OCI-LY1 (cell line): ENCODE results near the gene VIL1.
A peak's percentile ranks its signal among the peaks of the same experiment; 100 is the strongest.

ENCODE experiments used
- H2AFZ ChIP-seq: fragments of 200-600 bp; sonication (generic), shearing (Covaris generic); 2 replicates; pipeline ENCODE4 v1.6.0; 2014; ENCODE audit warnings: antibody characterized with exemption, mild to moderate bottlenecking, low read length
- H3F3A ChIP-seq: fragments of 200-600 bp; sonication (generic), shearing (Covaris generic); 2 replicates; pipeline ENCODE4 v1.6.0; 2014; ENCODE audit warnings: mild to moderate bottlenecking, antibody characterized with exemption, low read length, moderate library complexity; ENCODE audit not compliant: insufficient read depth
- H3K27ac ChIP-seq: fragments of 200-600 bp; sonication (generic); 2 replicates; pipeline ENCODE4 v1.5.1; 2014; ENCODE audit warnings: low read length, mixed run types, mild to moderate bottlenecking, low read depth; ENCODE audit not compliant: poor library complexity, severe bottlenecking
- H3K27me3 ChIP-seq: fragments of 200-600 bp; sonication (generic); 2 replicates; pipeline ENCODE4 v1.6.0; 2014; ENCODE audit warnings: antibody characterized with exemption, mild to moderate bottlenecking, low read length, moderate library complexity; ENCODE audit not compliant: insufficient read depth
- H3K36me3 ChIP-seq: fragments of 200-600 bp; sonication (generic); 2 replicates; pipeline ENCODE4 v1.6.1; 2014; ENCODE audit warnings: mild to moderate bottlenecking, antibody characterized with exemption, low read length, moderate library complexity, mixed read lengths; ENCODE audit not compliant: insufficient read depth
- H3K4me1 ChIP-seq: fragments of 200-600 bp; sonication (generic); 2 replicates; pipeline ENCODE4 v1.5.1; 2014; ENCODE audit warnings: mild to moderate bottlenecking, low read length, moderate library complexity; ENCODE audit not compliant: insufficient read depth, severe bottlenecking
- H3K4me2 ChIP-seq: fragments of 200-600 bp; sonication (generic), shearing (Covaris generic); 2 replicates; pipeline ENCODE4 v1.6.1; 2014; ENCODE audit warnings: low read length
- H3K4me3 ChIP-seq: fragments of 200-600 bp; sonication (generic); 2 replicates; pipeline ENCODE4 v1.5.1; 2014; ENCODE audit warnings: low read length, low read depth, mild to moderate bottlenecking, mixed read lengths; ENCODE audit not compliant: poor library complexity, severe bottlenecking
- H3K79me2 ChIP-seq: fragments of 200-600 bp; shearing (Covaris generic); 2 replicates; pipeline ENCODE4 v1.6.1; 2016; ENCODE audit warnings: mixed run types, low read length, mixed read lengths; ENCODE audit not compliant: insufficient read depth
- H3K9ac ChIP-seq: fragments of 200-600 bp; sonication (generic), shearing (Covaris generic); 2 replicates; pipeline ENCODE4 v1.6.1; 2014; ENCODE audit warnings: mild to moderate bottlenecking, low read length, mixed read lengths
- H3K9me2 ChIP-seq: fragments of 200-600 bp; sonication (generic), shearing (Covaris generic); 2 replicates; pipeline ENCODE4 v1.6.1; 2014; ENCODE audit warnings: low read depth, mild to moderate bottlenecking, low read length, mixed read lengths
- H3K9me3 ChIP-seq: fragments of 200-600 bp; shearing (Covaris generic); 2 replicates; pipeline ENCODE4 v1.6.1; 2014; ENCODE audit warnings: low read length, mixed read lengths
- H4K20me1 ChIP-seq: fragments of 200-600 bp; sonication (generic), shearing (Covaris generic); 2 replicates; pipeline ENCODE4 v1.6.0; 2016; ENCODE audit warnings: mild to moderate bottlenecking, low read length; ENCODE audit not compliant: insufficient read depth
- CTCF ChIP-seq: fragments of 200-600 bp; sonication (generic), shearing (Covaris generic); IDR thresholded peaks from 2 replicates; pipeline ENCODE4 v1.5.1; 2017; ENCODE audit warnings: mild to moderate bottlenecking, antibody characterized with exemption, low read length, moderate library complexity, mixed read lengths
- EZH2 ChIP-seq: fragments of 200-600 bp; sonication (generic), shearing (Covaris generic); IDR thresholded peaks from 2 replicates; pipeline ENCODE4 v1.8.0; 2017; ENCODE audit warnings: borderline replicate concordance, mixed run types, mild to moderate bottlenecking, antibody characterized with exemption, low read length, moderate library complexity, mixed read lengths

The VIL1 gene

GRCh38 chr2:218400167-218400929 is 18.6 kb upstream of the VIL1 start:
- H3K4me3 ChIP-seq, result peak overlapping the region; percentile 71
- H3K9me2 ChIP-seq, result no peaks in the 10 kb centered on the region
- H3K4me1 ChIP-seq, result peaks cover 60% of the 10 kb centered on the region
- H3F3A ChIP-seq, result no peaks in the 10 kb centered on the region; the same call in 1 of the 2 replicates
- H3K4me2 ChIP-seq, result peak overlapping the region; percentile 80
- H4K20me1 ChIP-seq, result no peaks in the 10 kb centered on the region
- peak overlapping the region; percentile 79 for H3K9ac ChIP-seq
- peak overlapping the region; percentile 52 for H3K27ac ChIP-seq
- no peaks in the 10 kb centered on the region for H3K27me3 ChIP-seq
- no peak for TF ChIP-seq EZH2
- TF ChIP-seq CTCF, result no peak
- H3K9me3 ChIP-seq, result no peaks in the 10 kb centered on the region
- peaks cover 30% of the 10 kb centered on the region for H3K36me3 ChIP-seq
- no peak overlapping the region for H2AFZ ChIP-seq
- H3K79me2 ChIP-seq, result no peaks in the 10 kb centered on the region

DNA sequence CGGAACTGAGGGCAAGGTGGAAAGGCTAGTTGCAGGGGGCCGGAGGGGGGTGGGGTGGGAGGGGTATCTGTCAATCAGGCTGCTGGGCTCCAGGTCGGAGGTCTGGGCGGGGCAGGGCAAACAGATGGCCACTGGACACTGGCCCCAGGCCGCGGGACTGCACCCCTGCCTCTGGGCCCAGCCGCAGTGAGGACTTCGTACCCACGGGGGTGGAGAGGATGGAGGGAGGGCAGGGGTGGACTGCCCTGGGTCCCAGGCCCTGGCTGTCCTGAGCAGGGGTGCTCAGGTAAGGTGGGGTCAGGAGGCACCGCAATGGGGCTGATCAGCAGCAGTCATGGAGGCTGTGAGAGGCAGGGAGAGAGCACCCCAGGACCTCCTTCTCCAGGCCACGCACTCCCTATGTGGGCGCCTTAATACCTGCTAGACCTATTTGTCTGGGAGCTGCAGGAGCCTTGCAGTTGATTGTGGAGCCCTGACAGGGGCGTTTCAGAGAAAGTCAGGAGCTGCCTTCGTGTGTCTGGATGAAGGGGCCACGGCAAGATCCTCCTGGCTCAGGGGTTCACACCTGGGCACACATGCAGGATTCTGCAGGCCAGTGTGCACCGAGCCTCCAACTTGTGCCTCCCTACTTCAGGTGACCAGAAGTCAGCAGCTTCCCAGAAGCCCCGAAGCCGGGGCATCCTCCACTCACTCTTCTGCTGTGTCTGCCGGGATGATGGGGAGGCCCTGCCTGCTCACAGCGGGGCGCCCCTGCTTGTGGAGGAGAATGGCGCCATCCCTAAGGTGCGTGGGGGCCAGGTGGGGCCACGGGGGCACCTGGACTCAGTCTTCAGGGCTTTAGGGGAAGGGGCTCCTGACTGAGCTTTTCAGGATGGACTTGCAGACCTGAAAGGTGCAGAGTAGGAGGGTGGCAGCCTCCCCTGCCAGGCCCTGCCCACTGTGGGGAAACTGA is 17.7 kb upstream of the VIL1 start:
- no peak for TF ChIP-seq CTCF
- TF ChIP-seq EZH2, result no peak
- H3K9ac ChIP-seq, result peak overlapping the region; percentile 79

DNA sequence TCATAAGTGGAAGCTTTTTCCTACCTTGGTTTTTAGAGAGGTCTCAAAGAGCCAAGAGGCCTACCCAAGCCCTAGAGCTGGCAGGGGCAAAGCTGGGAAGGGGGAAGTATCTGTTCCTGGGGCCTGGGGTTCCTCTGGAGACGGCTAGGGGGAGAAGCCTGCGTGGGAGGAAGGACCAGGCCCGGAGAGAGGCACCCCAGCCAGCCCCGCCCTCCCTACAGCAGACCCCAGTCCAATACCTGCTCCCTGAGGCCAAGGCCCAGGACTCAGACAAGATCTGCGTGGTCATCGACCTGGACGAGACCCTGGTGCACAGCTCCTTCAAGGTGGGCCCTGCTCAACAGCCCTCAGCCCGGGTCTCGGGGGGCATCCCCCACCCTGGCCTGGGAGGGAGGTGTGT is 17.0 kb upstream of the VIL1 start:
- no peak overlapping the region for H3K9ac ChIP-seq
- TF ChIP-seq EZH2 (no peak), CTCF (no peak)
- no peaks in the 10 kb centered on the region for H3K9me2 ChIP-seq
- H2AFZ ChIP-seq, result no peak overlapping the region
- H3K4me2 ChIP-seq, result peak overlapping the region; percentile 80
- H3F3A ChIP-seq, result no peaks in the 10 kb centered on the region
- H3K4me1 ChIP-seq, result peaks cover 65% of the 10 kb centered on the region
- peak overlapping the region; percentile 31 for H3K27ac ChIP-seq
- peaks cover 30% of the 10 kb centered on the region for H3K36me3 ChIP-seq
- no peaks in the 10 kb centered on the region for H3K27me3 ChIP-seq
- H3K4me3 ChIP-seq, result no peak overlapping the region
- H3K9me3 ChIP-seq, result no peaks in the 10 kb centered on the region
- H4K20me1 ChIP-seq, result no peaks in the 10 kb centered on the region
- no peaks in the 10 kb centered on the region for H3K79me2 ChIP-seq

More for the DNA sequence above, 17.7 kb upstream of the VIL1 start:
- H3K79me2 ChIP-seq, result no peaks in the 10 kb centered on the region
- H3K9me3 ChIP-seq, result no peaks in the 10 kb centered on the region
- H3F3A ChIP-seq, result no peaks in the 10 kb centered on the region; the same call in 1 of the 2 replicates
- peaks cover 30% of the 10 kb centered on the region for H3K36me3 ChIP-seq
- no peaks in the 10 kb centered on the region for H3K27me3 ChIP-seq
- H3K4me3 ChIP-seq, result peak overlapping the region; percentile 71
- H4K20me1 ChIP-seq, result no peaks in the 10 kb centered on the region
- peak overlapping the region; percentile 31 for H3K27ac ChIP-seq
- H2AFZ ChIP-seq, result no peak overlapping the region
- H3K4me1 ChIP-seq, result peaks cover 65% of the 10 kb centered on the region
- no peaks in the 10 kb centered on the region for H3K9me2 ChIP-seq
- H3K4me2 ChIP-seq, result peak overlapping the region; percentile 80
